NCI-H748 treated with DMSO at 0.1 percent for 48 hours (cell line): ENCODE measurements around the gene ABR.
"Not testable (repeated sequence)": the region's sequence is repeated elsewhere in the genome, so short reads cannot be mapped to it uniquely, and the experiment has no call there.

ENCODE experiments used
- DNase-seq: peaks from one replicate; lab custom pipeline; 2025; lab: John Stamatoyannopoulos, UW

Gene ABR

DNA sequence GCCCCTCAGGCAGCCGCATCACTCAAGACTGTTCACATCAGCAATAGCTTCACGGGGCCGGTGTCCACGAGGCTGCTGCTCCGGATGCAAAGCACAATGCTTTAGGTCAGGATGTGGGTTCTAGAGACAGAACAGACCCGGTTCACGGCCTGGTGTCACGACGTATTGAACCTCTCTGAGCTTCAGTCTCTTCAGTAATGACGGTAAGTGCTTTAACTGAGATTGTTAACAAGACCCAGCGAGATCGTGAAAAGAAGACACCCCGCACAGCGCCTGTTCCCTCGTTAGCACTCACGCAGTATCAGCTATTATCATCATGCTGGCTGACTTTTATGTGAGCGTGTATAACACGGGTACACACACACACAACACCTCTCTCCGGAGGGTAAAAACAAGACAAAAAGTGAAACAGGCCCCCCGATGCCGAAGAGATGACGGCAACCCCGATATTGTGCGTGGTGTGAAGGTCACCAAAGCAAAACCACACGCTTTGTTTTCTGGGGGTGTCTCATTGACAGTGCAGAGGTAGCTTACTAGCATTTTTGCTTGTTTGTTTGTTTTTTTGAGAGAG is 21.4 kb upstream of the ABR start:
- DNase-seq: no peak

DNA sequence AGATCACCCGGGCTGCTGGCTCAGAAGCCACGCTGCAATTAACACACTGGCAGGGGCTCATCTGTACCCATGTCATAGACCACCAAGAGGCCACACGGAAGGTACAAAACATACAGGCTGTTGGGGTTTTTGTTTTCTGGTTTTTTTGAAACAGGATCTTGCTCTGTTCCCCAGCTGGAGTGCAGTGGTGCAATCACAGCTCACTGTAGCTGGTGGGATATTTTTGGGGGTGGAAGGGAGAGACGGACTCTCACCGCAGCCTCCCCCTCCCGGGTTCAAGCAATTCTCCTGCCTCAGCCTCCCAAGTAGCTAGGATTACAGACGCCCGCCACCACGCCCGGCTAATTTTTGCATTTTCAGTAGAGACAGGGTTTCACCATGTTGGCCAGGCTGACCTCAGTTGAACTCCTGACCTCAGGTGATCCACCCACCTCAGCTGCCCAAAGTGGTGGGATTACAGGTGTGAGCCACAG is 19.5 kb upstream of the ABR start:
- DNase-seq: not testable (repeated sequence)

DNA sequence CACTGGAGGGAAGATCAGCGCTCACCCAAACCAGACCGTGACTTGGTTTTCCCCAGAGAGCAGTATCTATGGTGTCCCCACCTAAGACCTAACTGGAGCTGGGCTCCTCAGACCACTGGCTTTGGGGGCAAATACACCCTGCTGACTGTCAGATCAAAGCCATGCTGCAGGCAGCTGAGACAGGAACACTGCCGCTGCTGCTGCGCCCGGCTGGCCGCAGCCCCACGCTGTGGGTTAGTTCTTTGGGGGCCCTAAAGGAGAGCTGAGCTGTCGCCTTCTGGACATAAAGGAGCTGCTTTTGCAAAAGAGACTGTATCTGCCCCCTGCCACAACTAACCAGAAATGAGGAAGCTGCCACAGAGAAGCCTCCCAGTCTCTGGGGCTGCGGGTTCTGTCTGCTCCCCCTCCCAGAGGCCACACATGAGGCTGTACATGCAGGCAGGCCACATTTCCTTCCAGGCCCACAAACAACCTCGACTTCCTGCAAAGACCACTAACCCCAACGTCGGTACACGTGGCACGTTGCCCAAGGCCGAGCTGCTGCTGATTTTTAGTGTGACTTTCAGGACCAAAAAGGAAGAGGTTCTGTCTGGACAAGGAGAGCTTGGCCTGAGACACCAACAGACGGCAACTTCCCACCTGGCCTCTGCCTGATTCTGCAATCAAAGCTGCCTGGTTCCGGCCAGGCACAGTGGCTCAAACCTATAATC is 18.2 kb upstream of the ABR start:
- no peak for DNase-seq

DNA sequence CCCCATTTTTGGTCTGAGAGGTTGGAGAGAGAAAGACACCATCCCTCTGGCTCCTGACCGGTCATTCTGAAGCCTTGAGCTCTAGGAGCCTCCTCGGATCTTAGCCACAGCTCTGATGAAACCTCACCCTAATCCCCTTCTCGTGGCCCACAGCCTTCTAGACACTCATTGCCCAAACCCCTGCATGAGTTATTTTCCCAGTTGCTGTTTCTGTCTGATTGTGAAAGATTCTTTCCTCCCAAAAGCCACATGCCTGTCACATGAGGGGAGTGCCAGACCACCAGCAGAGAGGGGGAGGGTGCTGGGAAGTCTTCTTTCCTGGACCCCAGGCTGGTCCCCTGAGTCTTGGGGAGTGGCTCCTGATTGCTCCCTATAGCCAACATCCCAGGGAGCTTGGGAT is 17.6 kb upstream of the ABR start:
- no peak for DNase-seq

DNA sequence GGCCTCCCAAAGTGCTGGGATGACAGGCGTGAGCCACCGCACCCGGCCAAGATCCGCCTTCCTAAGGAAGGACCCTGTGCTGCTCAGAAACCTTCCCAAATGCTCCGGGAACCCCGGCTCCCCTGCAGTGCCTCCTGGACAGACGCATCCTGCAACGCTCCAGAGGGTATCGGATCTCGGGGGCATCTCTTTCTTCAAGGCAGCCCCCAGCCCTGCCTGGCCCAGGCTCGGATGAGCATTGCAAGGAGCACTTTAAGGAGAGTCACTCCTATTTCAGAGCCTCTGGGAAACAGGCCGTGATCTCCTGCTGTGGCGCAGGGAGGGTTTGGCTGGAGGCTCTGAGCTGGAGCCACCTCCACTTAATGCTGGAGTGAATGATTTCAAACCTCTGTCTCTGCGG is 17.2 kb upstream of the ABR start:
- DNase-seq: no peak

DNA sequence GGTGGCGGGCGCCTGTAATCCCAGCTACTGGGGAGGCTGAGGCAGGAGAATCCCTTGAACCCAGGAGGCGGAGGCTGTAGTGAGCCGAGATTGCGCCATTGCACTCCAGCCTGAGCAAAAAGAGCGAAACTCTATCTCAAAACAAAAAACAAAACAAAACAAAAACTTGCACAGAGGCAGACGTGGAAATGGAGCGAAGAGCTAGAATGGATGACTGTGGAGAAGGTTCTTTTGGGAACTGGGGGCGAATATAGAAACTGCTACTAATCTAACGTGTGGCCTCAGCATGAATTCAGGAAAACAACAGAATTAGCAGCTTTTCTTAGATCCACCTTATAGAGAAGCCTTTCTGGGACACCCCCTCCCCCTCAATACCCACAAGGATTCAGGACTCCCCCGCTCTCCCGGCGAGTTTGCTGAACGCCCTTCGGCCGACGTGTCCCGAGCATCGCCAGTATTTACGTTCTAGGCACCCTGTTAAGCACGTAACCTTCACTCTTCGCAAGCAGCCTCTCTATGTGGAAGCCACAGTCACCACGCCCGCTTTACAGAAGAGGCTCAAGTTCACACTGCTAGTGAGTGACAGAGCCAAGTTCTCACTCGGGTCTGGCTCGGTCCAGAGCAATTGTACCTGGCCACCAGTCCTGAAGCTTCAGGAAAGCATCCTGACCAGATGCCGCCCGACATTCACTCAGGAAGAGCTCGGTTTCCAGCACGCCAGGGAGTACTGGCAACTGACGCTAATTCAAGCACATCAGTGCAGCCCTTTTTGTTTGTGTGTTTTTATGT is 13.3 kb upstream of the ABR start:
- DNase-seq: peak; percentile 31

DNA sequence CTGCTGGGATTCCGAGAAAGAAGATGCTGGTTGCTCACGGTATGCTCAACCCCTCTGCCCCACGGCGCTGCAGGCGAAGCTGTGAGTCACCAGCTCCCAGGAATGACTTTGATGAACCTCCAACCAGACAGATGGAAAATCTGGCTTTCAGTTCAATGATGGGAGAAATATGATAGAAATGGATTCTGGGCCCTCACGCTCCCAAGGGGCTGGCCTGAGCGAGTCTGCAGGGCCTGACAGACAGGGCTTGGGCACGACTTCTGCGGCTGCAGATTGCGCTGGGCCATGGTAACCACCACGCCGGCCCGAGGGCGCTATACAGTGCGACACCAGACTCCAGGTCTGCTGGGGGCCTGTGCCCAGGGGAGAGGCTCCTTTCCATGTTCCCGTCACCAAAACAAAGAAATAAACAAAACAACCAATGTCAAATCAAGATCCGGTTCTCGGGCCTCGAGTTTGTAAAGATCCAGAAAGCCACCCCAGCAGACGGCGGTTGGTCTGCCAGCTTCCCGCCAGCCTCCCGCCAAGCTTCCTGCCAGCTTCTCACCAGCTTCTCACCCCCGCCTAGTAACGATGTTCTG is 11.1 kb upstream of the ABR start:
- no peak for DNase-seq

DNA sequence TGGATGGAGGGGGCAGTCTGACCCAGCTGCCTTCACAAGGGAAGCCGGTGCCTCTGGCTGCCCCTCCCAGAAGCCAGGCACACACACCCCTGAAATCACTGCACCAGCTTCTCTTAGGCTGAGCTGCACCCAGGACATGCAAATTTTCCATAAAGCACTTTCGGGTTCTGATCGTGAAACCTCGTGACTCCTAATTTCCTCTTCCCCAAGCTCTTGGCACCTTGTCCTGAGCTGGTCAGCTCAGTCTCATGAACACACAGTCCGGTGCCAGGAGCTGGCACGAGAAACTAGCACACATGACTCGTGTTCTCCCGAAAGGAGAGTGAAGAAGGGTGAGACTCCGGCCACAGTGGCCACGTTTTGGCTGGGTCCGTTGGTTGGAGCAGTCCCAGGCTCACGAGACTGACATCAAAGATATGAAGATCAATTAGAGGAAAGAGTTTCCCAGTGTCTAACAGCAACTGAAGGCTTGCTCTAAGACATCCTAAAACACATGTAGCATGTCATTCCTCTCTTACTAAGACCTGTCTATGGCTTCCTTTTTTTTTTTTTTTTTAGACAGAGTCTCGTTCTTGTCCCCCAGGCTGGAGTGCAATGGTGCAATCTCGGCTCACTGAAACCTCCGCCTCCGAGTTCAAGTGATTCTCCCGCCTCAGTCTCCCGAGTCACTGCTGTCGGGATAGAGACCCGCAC is 9.2 kb upstream of the ABR start:
- DNase-seq: no peak

DNA sequence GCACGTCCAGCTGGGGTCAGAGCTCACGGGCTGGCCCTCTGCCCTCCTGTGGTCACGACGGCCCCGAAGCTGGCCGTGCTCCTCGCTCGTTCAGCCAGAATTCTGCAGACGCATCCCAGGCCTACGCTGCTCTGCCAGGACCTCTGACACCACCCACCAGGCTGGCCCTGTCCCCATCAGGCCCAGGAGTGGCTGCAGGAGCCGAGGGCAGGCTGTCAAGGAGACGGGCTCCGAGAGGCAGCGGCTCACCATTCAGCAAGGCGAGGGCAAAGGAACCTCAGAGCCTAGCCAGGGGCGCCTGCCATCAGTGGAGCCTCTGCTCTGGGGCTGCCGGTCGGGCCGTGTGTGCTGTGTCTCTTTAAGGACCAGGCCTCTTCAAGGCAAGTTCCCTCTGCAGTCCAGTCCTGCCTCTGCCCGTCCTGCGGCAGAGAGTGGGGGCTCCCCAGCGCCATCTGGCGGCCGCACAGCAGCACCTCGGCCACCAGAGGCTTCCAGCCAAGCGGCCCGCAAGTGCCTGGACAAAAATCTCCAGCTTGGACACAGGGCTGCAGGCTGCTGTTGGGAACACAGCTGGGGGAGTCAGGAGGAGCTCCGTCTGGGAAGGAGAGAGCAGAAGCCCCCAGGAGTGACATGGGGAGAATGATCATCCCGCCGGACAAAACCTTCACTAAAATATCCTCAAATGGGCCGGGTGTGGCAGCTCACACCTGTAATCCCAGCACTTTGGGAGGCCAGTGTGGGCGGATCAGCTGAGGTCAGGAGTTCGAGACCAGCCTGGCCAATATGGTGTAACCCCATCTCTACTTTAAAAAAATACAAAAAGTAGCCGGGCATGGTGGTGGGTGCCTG is 7.4 kb upstream of the ABR start:
- peak; percentile 43 for DNase-seq

DNA sequence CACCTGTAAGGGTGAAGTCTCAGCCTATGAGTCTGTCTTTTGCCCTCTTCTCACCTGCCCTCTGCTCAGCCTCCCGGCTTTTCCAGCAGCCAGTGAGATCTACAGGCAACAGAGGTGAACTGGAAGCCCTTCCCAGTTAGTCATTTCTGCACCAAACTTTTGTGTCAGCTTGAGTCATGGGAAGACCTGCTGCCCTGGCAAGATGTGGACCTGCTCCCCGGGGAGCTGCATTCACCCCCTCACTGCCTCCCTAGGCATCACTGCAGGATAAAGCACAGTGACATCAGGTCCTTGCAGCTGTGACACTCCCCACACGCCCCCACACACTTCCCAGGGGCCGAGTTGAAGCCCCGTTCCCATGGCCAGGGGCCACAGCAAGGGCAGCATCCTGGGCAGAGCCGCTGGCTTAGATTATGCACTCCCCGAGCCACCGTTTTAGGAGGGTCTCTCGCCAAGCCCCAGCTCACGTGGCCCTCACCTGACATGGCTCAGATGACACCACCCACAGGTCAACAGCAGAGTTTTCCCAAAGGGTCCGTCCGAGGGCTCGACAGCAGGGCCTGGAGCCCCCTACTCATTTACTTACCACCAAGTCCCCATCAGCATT is 6.5 kb upstream of the ABR start:
- no peak for DNase-seq

DNA sequence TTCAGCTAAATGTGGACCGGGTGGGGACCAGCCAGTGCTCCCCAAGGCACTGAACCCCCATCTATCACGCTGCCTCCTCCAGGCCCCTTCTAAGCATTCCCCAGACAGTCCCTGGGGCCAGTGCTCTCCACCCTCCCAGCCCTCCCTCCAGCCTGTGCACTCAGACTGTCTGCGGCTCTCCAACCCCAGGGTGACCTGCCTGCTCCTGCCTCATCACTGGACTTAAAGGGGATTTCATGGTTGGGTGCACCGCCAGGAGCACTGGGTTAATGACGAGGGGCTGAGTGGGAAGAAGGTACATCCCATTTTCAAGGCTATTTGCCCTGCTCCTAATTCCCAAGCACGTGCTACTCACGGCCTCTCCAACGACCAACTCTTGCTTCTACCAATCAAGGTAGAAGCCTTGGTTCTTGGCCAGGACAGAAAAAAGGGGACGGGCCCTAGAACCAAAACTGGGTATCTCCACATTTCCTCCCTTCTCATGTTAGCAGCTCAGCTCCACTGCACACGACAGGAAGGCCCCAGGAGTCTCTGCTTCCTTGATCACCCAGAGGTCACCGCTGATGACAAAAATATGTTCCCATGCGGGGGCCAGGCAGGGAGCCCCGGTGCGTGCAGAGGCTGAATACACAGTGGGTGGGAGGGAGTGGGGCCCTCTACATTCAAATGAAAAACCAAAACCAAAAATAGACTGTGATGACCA is 3.5 kb upstream of the ABR start:
- no peak for DNase-seq

DNA sequence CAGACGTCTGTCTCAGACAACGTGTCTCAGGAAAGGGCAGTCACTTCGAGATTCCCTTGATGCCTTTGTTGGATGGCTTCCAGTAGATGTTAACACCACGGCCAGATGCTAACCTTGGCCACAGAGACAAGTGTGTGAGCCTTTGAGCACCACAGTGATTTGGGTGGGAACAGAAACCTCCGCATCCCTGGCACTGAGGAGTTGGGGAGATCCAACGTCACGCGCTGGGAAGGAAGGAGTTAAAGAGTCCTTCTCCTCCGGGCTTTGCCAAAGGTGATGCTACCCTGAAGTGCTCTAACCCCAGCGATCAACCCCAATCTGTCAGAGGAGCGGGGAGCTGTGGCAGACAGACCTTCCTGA is 3.0 kb upstream of the ABR start:
- DNase-seq: no peak

DNA sequence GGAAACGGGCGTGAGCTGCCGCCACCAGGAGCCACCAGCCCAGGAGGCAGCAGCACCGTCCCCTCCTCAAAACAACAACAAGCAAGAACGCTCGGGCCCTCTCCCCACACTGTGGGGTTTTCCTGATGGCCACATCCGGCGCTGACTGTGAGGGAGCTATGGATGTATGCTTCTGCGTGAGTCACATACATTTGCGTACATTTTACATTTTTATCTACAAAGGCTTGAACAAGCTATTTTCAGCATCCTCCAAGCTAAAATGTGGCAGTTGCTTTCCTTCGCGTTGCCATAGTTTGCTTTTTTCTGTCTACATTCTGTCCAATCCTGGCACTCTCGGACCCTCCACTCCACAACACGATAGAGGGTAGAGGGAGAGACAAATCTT is 2.0 kb upstream of the ABR start:
- no peak for DNase-seq

DNA sequence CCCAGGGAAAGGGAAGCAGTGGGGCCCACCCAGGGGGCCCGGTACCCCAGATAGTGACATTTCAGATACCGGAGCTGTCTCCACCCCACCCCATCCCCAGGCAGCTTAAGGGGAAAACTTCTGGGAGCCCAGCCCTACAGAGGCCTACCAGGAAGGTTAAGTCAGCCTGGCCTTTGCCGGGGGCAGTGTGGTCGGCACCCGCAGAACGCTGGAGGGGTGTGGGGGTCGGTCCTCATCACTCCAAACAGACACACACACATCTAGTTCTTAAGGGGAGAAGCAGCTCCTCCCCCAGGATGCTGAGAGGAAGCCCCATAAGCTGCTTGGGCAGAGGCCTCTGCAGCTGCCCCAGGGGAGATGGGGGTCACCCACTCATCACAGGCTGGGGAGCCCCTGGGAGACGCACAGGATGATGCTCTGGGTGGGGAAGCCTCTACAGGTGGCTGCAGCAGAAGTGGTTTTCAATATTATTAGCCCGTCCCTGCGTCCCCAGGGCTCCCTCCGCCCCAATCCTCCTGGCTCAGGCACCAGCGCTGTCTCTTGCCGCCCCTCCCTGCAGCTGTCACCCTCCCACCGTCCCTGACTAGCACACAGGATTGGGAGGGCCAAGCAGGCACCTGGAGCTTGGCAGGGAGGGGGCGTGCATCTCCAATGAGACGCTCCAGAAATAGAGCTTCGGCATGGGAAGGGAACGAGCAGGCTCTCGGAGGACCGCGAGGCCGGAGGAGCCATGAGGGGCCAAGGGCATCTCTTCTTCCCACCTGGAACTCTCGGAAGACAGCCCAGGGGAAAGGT is 1.4 kb upstream of the ABR start:
- no peak for DNase-seq

DNA sequence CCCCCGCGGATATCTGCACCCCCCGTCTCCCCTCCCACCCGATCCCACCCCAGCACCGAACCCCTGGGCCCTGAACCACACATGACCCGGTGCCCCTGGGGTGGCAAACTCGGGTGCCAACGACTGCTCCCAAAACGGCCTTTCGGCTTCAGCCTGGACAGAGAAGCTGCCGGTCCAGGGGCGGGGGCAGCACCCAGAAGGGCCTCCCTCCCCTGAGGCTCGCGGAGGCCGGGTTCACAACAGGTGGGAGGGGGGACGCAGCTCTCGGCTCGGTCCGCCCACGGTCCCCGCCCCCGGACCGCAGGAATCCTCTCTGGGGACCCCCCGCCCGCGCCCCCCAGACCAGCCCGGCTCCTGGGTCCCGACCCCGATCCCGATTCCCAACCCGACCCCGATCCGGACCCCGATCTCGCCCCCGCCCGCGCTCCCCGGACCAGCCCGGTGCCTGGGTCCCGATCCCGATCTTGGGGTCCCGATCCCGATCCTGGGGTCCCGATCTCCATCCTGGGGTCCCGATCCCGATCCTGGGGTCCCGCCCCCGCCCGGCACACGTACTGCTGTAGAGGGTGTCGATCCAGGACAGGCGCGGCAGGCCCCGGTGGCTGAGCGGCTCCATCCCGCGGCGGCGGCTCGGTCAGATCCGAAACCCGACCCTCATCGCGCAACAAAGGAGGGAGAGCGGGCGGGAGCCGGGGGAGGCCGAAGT is 516 bp downstream of the ABR start:
- no peak for DNase-seq

DNA sequence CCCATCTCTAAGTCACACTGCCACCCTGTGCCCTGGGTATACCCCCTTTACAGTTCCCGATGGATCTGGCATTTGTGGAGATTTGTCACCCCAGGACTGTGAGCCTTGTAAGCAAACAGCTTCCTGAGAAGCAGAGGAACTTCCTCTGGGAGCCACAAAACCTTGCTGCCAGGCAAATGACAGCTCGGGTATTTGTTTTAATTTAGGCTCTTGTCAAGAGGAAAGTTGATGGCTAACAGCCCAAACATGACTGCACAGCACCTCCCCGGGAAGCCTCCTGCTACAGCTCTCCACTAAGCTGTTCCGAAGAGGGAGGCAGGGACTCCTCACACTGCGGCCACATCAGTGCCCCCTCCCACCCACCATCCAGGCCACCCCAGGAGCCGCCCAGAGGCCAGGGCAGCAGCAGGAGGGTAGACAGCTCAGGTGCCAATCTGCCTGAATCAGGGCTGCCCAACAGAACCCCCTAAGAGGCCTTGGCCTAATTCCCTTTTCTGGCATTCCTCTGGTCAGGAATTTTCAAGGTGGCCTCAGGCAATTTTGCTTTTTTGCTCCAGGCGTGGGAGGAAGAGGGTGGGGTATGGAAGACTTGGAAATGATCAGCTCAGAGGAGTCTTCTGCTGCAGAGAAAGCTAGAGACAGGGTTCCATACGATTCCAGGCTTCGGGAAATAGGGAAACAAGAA is 2.6 kb downstream of the ABR start:
- no peak for DNase-seq

DNA sequence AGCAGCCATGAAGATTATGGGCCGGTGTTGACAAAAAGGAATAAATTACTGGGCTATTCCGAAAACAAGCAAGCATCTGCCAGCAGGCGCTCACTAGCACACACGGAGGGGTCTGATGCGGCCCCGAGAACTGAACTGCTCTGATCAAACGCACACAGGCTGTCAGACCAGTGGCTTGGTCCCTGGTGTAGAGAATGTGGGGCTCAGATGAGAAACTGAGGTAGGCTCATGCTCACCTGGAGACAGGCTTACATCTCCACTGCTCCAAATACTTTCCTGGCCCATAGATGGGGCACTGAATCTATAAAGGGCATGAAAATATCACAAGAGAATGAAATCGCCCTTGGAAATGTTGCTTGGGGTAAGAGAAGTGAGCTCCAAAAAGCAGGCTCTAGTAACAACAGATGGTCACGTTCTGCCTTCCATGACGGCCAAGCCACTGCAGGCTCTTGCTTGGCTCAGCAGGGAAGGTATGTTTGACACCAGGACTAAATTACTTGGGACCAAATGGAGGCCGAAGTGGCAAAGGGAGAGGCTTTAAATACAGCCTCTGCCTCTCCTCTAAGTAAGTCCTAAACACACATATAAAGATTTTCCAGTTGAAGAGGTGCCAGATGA is 5.4 kb downstream of the ABR start:
- DNase-seq: no peak
